Upper lobe of right lung (tissue), 1 donor: ENCODE data around the gene CDH4. TPM values are rescaled to one million over a fixed set of nuclear protein-coding genes. Genes with fewer than 3 reads are reported as not detected.

Experiments used
- ATAC-seq: fragments of 200-7000 bp; cut with Tn5 transposase; one replicate; pipeline ENCODE4 v1.9.1; 2020; ENCODE audit warnings: mild to moderate bottlenecking, moderate library complexity
- DNase-seq: peaks from one replicate; pipeline ENCODE4 v3.0.0-alpha.2; 2020
- H3K27ac ChIP-seq: fragments of 200-600 bp; one replicate; pipeline ENCODE4 v1.8.0; 2022
- H3K27me3 ChIP-seq: fragments of 200-600 bp; one replicate; pipeline ENCODE4 v1.8.0; 2022; ENCODE audit warnings: mild to moderate bottlenecking
- H3K36me3 ChIP-seq: fragments of 200-600 bp; one replicate; pipeline ENCODE4 v1.8.0; 2022
- H3K4me1 ChIP-seq: fragments of 200-600 bp; one replicate; pipeline ENCODE4 v1.8.0; 2022
- H3K4me3 ChIP-seq: fragments of 200-600 bp; one replicate; pipeline ENCODE4 v1.8.0; 2022; ENCODE audit warnings: mild to moderate bottlenecking
- H3K9me3 ChIP-seq: fragments of 200-600 bp; one replicate; pipeline ENCODE4 v1.8.0; 2022
- intact Hi-C: fragments of 100-400 bp; cut with DNase I; formaldehyde crosslinking; loops from one replicate; pipeline ENCODE4 v1.11.0; 2022
- total RNA-seq: library from RNA; stranded (reverse); fragmentation: NEBNext Ultra II Directional; extraction: Animal tissue kit (Norgen Biotek cat#: 25700); gene quantifications from one replicate; pipeline ENCODE4 v1.2.1, GENCODE V29; 2021
- TF ChIP-seq, protein P1 (sequence below): fragments of 200-600 bp; IDR thresholded peaks from one replicate; pipeline ENCODE4 v1.8.0; 2022; ENCODE audit warnings: antibody characterized with exemption
- donor health status: DM: no; HTN: yes; CAD: no; lungs with severe emphysema.

CDH4 gene
- total RNA-seq, 1 donor from 2014 or later, result 0.23 TPM

DNA sequence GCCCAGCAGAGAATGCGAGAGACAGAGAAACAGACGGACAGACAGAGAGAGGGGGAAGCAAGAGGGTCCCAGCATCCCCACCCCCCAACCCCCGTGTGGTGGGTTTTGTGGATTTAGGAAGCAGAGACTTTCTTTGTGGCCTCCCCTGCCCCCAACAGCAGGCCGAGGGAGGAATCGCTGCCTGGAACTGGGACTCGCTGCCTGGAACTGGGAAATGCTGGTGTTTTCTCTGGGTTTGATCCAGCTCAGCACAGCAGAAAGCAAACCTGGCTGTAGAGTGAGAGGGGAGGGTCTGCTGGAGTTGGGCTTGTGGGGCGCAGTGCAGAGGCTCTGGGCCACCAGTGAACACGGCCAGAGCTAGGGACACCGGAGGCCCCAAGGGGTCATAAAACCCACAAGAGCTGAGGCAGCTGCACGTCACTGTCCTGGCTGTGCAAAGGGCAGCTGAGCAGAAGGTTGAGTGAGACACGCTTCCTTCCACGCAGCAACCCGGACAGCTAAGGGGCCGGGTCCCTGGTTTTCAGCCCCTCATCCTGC lies 631.9 kb downstream of the CDH4 start:
- no peaks in the 10 kb centered on the region for H3K4me1 ChIP-seq
- DNase-seq, result no peak
- H3K4me3 ChIP-seq, result no peak overlapping the region
- no peaks in the 10 kb centered on the region for H3K27me3 ChIP-seq
- H3K9me3 ChIP-seq, result no peaks in the 10 kb centered on the region
- no peaks in the 10 kb centered on the region for H3K36me3 ChIP-seq
- intact Hi-C loops, result no loop called here
- TF ChIP-seq, protein P1, sequence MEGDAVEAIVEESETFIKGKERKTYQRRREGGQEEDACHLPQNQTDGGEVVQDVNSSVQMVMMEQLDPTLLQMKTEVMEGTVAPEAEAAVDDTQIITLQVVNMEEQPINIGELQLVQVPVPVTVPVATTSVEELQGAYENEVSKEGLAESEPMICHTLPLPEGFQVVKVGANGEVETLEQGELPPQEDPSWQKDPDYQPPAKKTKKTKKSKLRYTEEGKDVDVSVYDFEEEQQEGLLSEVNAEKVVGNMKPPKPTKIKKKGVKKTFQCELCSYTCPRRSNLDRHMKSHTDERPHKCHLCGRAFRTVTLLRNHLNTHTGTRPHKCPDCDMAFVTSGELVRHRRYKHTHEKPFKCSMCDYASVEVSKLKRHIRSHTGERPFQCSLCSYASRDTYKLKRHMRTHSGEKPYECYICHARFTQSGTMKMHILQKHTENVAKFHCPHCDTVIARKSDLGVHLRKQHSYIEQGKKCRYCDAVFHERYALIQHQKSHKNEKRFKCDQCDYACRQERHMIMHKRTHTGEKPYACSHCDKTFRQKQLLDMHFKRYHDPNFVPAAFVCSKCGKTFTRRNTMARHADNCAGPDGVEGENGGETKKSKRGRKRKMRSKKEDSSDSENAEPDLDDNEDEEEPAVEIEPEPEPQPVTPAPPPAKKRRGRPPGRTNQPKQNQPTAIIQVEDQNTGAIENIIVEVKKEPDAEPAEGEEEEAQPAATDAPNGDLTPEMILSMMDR, result no peak
- H3K27ac ChIP-seq, result no peak overlapping the region
- ATAC-seq, result no peak

DNA sequence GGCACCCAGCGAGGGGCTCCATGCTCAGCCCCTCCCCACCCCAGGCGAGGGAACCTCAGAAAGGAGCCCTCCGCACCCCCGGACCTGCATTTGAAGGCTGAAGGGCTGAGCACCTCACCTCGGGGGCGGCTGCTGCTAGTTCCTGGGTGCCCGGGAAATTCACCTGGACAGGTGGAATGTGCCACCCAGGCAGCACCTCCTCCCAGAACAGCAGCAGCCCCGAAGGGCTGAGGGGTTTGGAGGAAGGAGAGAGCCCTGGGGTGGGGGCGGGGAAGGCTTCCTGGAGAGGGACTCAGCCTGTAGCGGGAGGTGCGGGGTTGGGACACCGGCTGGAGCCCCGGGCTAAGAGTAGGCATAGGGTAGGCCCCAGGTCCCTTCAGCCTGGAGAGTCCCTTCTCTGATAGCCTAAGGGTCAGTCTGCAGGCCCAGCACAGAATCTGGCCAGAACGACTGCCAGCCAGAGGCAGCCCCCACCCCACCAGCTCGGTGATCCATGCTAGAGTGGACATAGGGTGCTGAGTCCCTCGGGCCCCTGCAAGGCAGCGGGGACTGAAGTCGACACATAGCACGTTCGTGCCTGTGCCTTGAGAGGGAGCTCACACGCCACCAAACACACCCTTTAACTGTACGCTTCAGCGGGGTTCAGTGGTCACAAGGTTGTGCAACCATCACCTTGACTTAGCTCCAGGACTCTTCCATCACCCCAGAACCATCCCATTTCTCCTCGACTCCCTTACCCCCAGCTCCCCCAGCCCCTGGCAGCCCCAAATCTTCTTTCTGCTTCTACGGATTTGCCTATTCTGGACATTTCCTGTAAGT lies 632.7 kb downstream of the CDH4 start:
- H3K4me3 ChIP-seq, result no peak overlapping the region
- H3K9me3 ChIP-seq, result no peaks in the 10 kb centered on the region
- no peaks in the 10 kb centered on the region for H3K4me1 ChIP-seq
- H3K27me3 ChIP-seq, result no peaks in the 10 kb centered on the region
- H3K27ac ChIP-seq, result no peak overlapping the region
- DNase-seq (no peak), ATAC-seq (no peak)
- intact Hi-C loops, result no loop called here
- H3K36me3 ChIP-seq, result no peaks in the 10 kb centered on the region
- TF ChIP-seq, protein P1, result no peak

DNA sequence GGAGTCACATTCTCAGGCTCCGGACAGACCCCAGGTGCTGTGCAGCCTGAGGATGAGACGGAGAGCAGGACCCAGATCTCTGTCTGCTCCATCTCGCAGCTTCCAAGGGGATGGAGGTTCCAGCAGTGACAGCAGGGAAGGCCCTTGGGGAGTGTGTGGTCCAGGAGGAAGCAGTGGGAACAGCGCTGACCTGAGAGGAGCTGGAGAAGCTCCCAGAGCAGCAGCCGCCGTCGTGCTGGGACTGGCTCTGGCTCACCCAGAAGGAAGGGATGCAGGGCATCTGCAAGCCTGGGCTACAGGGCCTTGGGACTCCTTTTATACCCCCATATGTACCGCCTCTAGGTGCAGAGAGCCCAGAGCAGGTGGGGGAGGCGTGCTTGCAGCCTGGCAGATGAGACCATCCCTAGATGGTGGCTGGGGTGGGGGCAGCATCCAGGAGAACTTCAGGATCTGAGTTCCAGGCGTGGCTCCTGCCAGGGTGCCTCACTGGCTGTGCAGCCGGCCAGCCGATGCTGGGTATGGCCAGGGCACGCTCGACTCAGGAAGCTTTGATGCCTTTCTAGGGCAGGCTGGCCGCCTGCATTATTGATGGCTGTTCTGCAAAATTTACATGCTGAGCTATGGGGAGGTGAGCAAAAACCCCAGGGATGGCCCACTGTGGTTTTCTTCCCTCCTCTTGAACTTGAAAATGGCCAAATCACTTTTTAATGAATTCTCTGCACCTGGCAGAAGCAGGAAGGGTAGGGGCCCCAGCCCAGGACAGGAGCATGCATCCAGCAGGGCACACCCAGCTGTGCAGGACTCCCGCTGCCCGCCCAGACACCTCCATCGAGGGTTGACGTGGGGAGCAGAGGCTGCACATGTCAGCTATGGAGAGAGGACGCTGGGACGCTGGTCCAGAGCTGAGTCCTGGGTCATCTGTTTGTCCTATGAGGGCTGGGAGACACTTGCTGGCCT lies 634.0 kb downstream of the CDH4 start:
- H3K4me3 ChIP-seq, result no peak overlapping the region
- no peak for DNase-seq
- H3K36me3 ChIP-seq, result no peaks in the 10 kb centered on the region
- H3K9me3 ChIP-seq, result no peaks in the 10 kb centered on the region
- ATAC-seq, result no peak
- TF ChIP-seq, protein P1, result no peak
- H3K27ac ChIP-seq, result no peak overlapping the region
- intact Hi-C loops, result no loop called here
- no peaks in the 10 kb centered on the region for H3K4me1 ChIP-seq
- no peaks in the 10 kb centered on the region for H3K27me3 ChIP-seq

DNA sequence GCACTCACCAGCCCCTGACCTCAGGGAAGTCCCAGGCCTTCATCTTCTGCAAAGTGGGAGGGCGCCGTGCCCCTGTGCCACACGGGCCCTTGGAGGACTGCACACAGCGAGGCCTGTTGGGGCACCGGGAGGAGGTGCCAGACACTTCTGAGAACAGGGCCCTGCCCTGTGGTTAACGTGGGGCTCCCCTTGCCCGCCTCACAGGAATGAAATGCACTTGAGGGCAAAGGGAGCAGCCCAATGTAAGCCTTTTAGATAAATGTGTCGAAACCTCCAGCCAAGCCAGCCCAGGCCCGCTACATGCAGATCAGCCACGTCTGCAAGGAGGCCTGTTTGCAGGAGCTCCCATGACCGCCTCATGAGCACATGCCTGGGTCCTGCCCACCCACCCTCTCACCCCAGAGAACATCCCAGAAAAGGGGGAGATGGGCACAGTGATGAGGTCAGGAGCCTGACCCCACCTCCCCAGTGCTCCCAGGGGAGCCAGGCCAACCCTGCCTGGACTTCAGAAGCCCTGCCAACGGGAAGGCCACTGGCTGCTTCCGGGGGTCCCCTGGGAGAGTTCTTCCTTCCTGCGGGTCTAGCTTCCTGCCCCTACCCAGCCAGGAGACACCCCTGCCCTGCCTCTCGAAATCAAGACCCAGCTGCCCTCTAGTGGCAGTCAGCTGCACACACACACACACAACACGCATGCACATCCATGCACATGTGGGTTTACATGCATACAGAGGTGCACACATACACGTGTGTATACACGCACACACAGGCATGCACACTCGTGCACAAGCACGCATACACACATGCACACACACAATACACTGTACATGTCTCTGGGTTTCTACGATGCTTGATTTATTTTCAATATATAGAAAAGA lies 634.9 kb downstream of the CDH4 start:
- H3K36me3 ChIP-seq, result no peaks in the 10 kb centered on the region
- no peaks in the 10 kb centered on the region for H3K9me3 ChIP-seq
- H3K4me1 ChIP-seq, result no peaks in the 10 kb centered on the region
- TF ChIP-seq, protein P1, result peak; percentile 63
- peak; percentile 36 for ATAC-seq
- H3K4me3 ChIP-seq, result no peak overlapping the region
- intact Hi-C loops, result no loop called here
- no peaks in the 10 kb centered on the region for H3K27me3 ChIP-seq
- no peak for DNase-seq
- no peak overlapping the region for H3K27ac ChIP-seq

DNA sequence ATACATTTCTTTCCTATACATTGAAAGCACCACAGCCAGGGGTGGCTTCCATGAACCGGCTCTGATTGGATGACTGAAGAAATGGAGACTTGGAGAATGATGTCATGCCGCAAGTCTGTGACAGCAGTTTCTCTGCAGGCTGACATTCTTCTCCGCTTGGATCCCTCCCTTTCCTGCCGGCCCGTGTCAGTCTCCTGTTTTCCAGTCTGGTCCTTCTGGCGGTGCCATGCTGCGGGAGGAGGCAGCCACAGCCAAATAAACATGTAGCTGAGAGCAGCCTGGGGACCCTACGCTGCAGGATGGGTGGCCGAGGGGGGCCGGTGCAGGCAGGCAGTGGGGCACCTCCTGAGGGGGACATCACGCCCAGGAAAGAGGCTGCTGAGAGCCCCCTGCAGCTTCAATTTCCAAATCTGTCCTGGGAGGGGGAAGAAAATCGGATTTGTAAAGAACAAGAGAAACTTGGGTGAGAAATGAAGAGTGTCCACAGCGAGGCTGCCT lies 635.6 kb downstream of the CDH4 start:
- no peaks in the 10 kb centered on the region for H3K36me3 ChIP-seq
- TF ChIP-seq, protein P1, result no peak
- no peak for DNase-seq
- H3K4me1 ChIP-seq, result no peaks in the 10 kb centered on the region
- intact Hi-C loops, result no loop called here
- no peak overlapping the region for H3K4me3 ChIP-seq
- ATAC-seq, result no peak
- H3K27ac ChIP-seq, result no peak overlapping the region
- H3K27me3 ChIP-seq, result no peaks in the 10 kb centered on the region
- H3K9me3 ChIP-seq, result no peaks in the 10 kb centered on the region
